Measurements from ENCODE around the gene UST.
"Not testable (repeated sequence)": the region's sequence is repeated elsewhere in the genome, so short reads cannot be mapped to it uniquely, and the experiment has no call there.

Gene UST

DNA sequence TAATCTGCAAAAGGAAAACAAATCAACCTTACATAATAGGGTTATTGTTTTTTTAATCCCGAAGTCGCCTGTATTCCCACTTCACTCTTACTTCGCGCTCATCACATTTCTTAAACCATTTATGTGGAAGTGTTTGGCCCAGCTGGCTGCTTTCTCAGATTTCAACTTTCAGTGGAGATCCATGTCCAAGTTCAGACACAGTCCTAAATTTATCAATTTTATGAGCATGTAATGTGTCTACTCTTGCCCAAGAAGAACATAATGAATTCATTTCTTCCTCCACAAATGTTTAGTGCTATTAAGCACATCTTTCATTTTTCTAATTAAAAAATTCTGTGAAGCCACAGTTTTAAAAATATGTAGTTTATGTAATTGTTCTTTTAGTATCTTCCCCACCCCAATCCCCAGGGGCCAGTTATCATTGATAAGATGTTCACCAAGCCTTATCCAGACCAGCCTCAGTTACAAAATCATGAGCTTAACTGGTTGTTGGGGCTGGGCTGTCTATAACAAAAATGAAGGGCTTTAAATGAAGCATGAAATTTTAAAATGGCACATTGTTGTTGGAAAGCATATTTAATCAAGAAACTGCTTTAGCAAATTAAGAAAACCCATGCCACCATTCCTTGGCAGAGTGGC lies 151.7 kb downstream of the UST start:
- DNase-seq (ENCODE audit: low spot score), result no peak

- DNase-seq (ENCODE audit: low spot score), result no peak
These were observed 158.4 kb downstream of the UST start for GRCh38 chr6:148904896-148905870.

GRCh38 chr6:148905901-148906300 lies 159.1 kb downstream of the UST start:
- DNase-seq (ENCODE audit: low spot score), result no peak

- DNase-seq (ENCODE audit: low spot score), result no peak
These were observed 159.6 kb downstream of the UST start for GRCh38 chr6:148906386-148906785.

- DNase-seq (ENCODE audit: low spot score), result no peak
These were observed 160.7 kb downstream of the UST start for GRCh38 chr6:148907573-148907972.

GRCh38 chr6:148912252-148912651 lies 165.4 kb downstream of the UST start:
- no peak for DNase-seq (ENCODE audit: low spot score)

DNA sequence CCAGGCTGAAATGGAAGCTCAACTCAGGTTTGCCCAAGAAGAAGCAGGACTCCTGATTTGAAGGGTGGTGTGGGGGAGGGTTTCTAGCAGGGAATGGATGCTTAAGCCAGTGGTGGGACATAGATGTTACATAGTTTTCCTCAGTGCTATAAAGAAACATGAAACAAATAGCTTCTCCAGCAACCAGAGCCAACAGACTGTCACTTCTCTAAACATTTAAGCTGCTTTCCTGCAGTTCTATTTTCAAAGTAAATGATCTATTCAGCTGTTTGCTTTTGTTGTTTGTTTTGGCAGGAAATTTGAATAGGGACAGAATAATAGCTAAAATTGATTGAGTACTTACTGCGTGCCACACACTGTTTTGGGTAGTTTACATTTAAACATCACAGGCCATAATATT lies 169.0 kb downstream of the UST start:
- no peak for DNase-seq (ENCODE audit: low spot score)

- not testable (repeated sequence) for DNase-seq (ENCODE audit: low spot score)
These were observed 169.7 kb downstream of the UST start for GRCh38 chr6:148916485-148916884.

GRCh38 chr6:148924226-148925012 lies 177.6 kb downstream of the UST start:
- no peak for DNase-seq (ENCODE audit: low spot score)

DNA sequence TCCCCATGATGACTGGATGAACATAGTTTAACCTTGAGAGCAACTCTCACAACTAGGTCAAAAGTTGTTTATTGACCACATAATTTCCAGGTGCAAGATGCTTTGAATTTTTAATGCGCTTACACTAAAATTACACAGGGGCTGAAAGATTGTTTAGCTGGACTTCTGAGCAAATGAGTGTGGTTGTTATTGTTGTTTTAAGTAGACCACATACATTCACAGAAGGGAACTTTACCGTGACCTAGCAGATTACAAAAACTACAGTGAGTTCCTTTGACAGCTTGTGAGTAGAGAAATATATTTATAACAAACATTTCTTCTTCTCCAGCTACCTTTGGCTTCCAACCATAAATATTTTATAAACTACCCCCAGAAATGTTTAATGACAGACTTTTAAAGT lies 178.9 kb downstream of the UST start:
- no peak for DNase-seq (ENCODE audit: low spot score)

DNA sequence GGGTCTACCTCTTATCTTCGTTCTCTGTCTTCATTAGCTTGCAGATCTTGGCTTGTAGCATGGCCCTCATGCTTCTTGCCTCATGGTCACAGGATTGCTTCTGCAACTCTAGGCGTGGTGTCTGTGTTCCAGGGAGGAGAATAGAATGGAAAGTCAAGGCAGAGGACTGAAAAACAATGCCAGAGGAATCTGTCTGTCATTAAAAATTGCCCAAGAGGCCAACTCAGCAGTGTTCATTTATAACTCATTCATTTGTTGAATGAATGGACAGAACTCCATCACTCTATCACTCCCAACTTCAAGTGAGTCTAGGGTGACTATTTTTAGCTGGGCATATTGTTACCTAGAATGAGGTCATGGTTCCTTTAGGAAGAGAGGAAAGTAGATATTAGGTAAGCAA lies 179.6 kb downstream of the UST start:
- DNase-seq (ENCODE audit: low spot score), result no peak

DNA sequence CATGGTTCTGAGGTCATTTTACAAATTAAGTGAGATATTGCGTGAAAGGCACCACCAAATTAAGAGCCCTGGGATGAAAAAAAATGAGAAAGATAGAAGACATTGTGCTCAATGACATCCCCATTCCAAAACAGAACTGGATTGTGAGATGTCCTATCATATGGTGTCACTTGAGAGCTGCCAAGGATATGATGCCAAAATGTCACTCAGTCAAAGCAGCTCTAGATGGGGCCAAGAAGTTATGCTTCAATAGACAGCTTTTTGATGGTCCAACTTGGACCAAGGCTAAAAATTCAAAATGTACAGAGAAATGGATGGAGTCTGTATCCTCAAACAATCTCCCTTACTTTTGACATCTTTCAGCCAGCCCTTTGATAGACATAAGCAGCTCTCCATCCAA lies 180.8 kb downstream of the UST start:
- no peak for DNase-seq (ENCODE audit: low spot score)

GRCh38 chr6:148928811-148929210 lies 182.0 kb downstream of the UST start:
- DNase-seq (ENCODE audit: low spot score), result no peak

GRCh38 chr6:148932208-148932607 lies 185.4 kb downstream of the UST start:
- DNase-seq (ENCODE audit: low spot score), result no peak

- no peak for DNase-seq (ENCODE audit: low spot score)
These were observed 185.9 kb downstream of the UST start for GRCh38 chr6:148932731-148933130.

- DNase-seq (ENCODE audit: low spot score), result no peak
These were observed 187.7 kb downstream of the UST start for GRCh38 chr6:148934539-148934938.

GRCh38 chr6:148934961-148935360 lies 188.1 kb downstream of the UST start:
- no peak for DNase-seq (ENCODE audit: low spot score)

GRCh38 chr6:148935705-148936435 lies 189.0 kb downstream of the UST start:
- no peak for DNase-seq (ENCODE audit: low spot score)

- no peak for DNase-seq (ENCODE audit: low spot score)
These were observed 196.6 kb downstream of the UST start for GRCh38 chr6:148943451-148943850.

DNA sequence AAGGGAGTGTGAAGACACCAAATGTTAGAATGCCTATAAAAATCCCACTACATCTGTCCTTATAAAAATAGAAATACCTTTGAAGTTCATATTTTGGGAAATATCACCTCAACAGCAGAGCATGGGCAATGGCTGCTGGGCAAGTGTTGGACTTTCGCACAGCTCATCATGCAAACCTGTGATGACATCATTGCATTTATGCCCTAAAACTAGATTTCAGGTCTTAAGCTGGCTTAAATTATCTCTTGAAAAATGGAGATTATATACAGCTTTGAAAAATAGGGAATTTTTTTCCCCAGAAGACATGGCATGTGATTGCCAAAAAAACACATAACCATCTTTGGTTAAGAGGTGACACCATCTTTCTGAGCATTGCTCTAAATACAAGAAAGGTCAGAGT lies 197.8 kb downstream of the UST start:
- no peak for DNase-seq (ENCODE audit: low spot score)

- no peak for DNase-seq (ENCODE audit: low spot score)
These were observed 198.6 kb downstream of the UST start for GRCh38 chr6:148945301-148946021.
